Progenitor cell of endocrine pancreas (in vitro differentiated cells): ENCODE measurements around the gene WDR48. TPM values are rescaled to one million over a fixed set of nuclear protein-coding genes. Genes with fewer than 3 reads are reported as not detected.

Source experiments
- DNase-seq: peaks from one replicate; pipeline ENCODE4 v3.0.0; 2021; ENCODE audit warnings: low spot score; ENCODE audit not compliant: unreplicated experiment
- H3K27ac Mint-ChIP-seq: 2 replicates; pipeline ENCODE4 v1.8.0; 2021; ENCODE audit warnings: mild to moderate bottlenecking, moderate library complexity, mixed read lengths
- H3K27me3 Mint-ChIP-seq: 2 replicates; pipeline ENCODE4 v1.8.0; 2021; ENCODE audit warnings: mixed read lengths
- H3K36me3 Mint-ChIP-seq: 2 replicates; pipeline ENCODE4 v1.8.0; 2022; ENCODE audit warnings: mixed read lengths; ENCODE audit not compliant: insufficient read depth
- H3K4me1 Mint-ChIP-seq: 2 replicates; pipeline ENCODE4 v1.8.0; 2021; ENCODE audit warnings: low read depth, mixed read lengths
- H3K4me3 Mint-ChIP-seq: 2 replicates; pipeline ENCODE4 v1.8.0; 2021; ENCODE audit warnings: low read depth, mild to moderate bottlenecking, moderate library complexity, mixed read lengths
- H3K9me3 Mint-ChIP-seq: 2 replicates; pipeline ENCODE4 v1.8.0; 2021; ENCODE audit warnings: low read depth, mixed read lengths
- CTCF ChIP-seq: fragments of 200-600 bp; sonication (generic); IDR thresholded peaks from one replicate; pipeline ENCODE4 v1.5.0; 2021; ENCODE audit warnings: antibody characterized with exemption, mild to moderate bottlenecking; ENCODE audit not compliant: unreplicated experiment
- total RNA-seq: library from RNA; stranded (reverse); gene quantifications from 2 replicates; pipeline ENCODE4 v1.2.1, GENCODE V29; 2021

The WDR48 gene
- total RNA-seq, 1 donor from 2014 or later = 78.3 TPM

GRCh38 chr3:39015418-39015817, 36.4 kb upstream of the WDR48 start:
- H3K4me1 Mint-ChIP-seq = peaks cover 3% of the 10 kb centered on the region
- H3K9me3 Mint-ChIP-seq = no peaks in the 10 kb centered on the region
- H3K4me3 Mint-ChIP-seq = no peak overlapping the region
- H3K27ac Mint-ChIP-seq = no peak overlapping the region
- TF ChIP-seq CTCF = no peak
- H3K36me3 Mint-ChIP-seq = no peaks in the 10 kb centered on the region
- no peaks in the 10 kb centered on the region for H3K27me3 Mint-ChIP-seq
- no peak for DNase-seq

GRCh38 chr3:39019299-39019698, 32.5 kb upstream of the WDR48 start:
- Mint-ChIP-seq H3K27ac (no peak overlapping the region), H3K36me3 (no peaks in the 10 kb centered on the region), H3K9me3 (no peaks in the 10 kb centered on the region), H3K4me1 (peaks cover 5% of the 10 kb centered on the region), H3K27me3 (no peaks in the 10 kb centered on the region), H3K4me3 (no peak overlapping the region)
- no peak for DNase-seq
- TF ChIP-seq CTCF = no peak

- H3K9me3 Mint-ChIP-seq = no peaks in the 10 kb centered on the region
These were observed 30.8 kb upstream of the WDR48 start for GRCh38 chr3:39021029-39021428.

GRCh38 chr3:39021465-39022285, 30.1 kb upstream of the WDR48 start:
- Mint-ChIP-seq H3K27ac (no peak overlapping the region), H3K9me3 (no peaks in the 10 kb centered on the region), H3K4me1 (peaks cover 5% of the 10 kb centered on the region), H3K27me3 (no peaks in the 10 kb centered on the region), H3K36me3 (no peaks in the 10 kb centered on the region), H3K4me3 (no peak overlapping the region)
- TF ChIP-seq CTCF = no peak
- no peak for DNase-seq

More at GRCh38 chr3:39021029-39021428, 30.8 kb upstream of the WDR48 start:
- Mint-ChIP-seq H3K4me3 (no peak overlapping the region), H3K27me3 (no peaks in the 10 kb centered on the region), H3K36me3 (no peaks in the 10 kb centered on the region), H3K27ac (no peak overlapping the region), H3K4me1 (peaks cover 5% of the 10 kb centered on the region)
- TF ChIP-seq CTCF = no peak
- DNase-seq = no peak

- Mint-ChIP-seq H3K4me1 (peaks cover 5% of the 10 kb centered on the region), H3K36me3 (no peaks in the 10 kb centered on the region), H3K4me3 (no peak overlapping the region), H3K9me3 (no peaks in the 10 kb centered on the region), H3K27ac (no peak overlapping the region), H3K27me3 (no peaks in the 10 kb centered on the region)
- no peak for TF ChIP-seq CTCF
- DNase-seq = no peak
These were observed 29.6 kb upstream of the WDR48 start for GRCh38 chr3:39022286-39022630.
